Loucy (cell line): Measurements from ENCODE around the gene CEP43.

Source experiments
- H2AFZ ChIP-seq: fragments of 200-600 bp; sonication (generic); 2 replicates; pipeline ENCODE4 v1.6.0; 2016; ENCODE audit warnings: antibody characterized with exemption, mild to moderate bottlenecking, low read length, moderate library complexity
- H3F3A ChIP-seq: fragments of 200-600 bp; 2 replicates; pipeline ENCODE4 v1.6.0; 2016; ENCODE audit warnings: antibody characterized with exemption, low read depth, mild to moderate bottlenecking
- H3K27me3 ChIP-seq: fragments of 200-600 bp; sonication (generic); 2 replicates; pipeline ENCODE4 v1.6.1; 2014; ENCODE audit warnings: low read length, mild to moderate bottlenecking; ENCODE audit not compliant: insufficient read depth, poor library complexity, severe bottlenecking
- H3K36me3 ChIP-seq: fragments of 200-600 bp; sonication (generic); 2 replicates; pipeline ENCODE4 v1.6.1; 2016; ENCODE audit warnings: low read length; ENCODE audit not compliant: insufficient read depth
- H3K4me1 ChIP-seq: fragments of 200-600 bp; sonication (generic); 2 replicates; pipeline ENCODE4 v1.5.1; 2014; ENCODE audit warnings: low read length, mild to moderate bottlenecking; ENCODE audit not compliant: insufficient read depth, poor library complexity, severe bottlenecking
- H3K4me2 ChIP-seq: fragments of 200-600 bp; sonication (generic); 2 replicates; pipeline ENCODE4 v1.6.0; 2014; ENCODE audit warnings: antibody characterized with exemption, low read length, low read depth, mild to moderate bottlenecking; ENCODE audit not compliant: poor library complexity, severe bottlenecking
- H3K4me3 ChIP-seq: fragments of 200-600 bp; sonication (generic); 2 replicates; pipeline ENCODE4 v1.5.1; 2014; ENCODE audit warnings: low read length, mild to moderate bottlenecking, mixed read lengths; ENCODE audit not compliant: poor library complexity, severe bottlenecking
- H3K79me2 ChIP-seq: fragments of 200-600 bp; sonication (generic); 2 replicates; pipeline ENCODE4 v1.6.1; 2014; ENCODE audit warnings: low read length; ENCODE audit not compliant: insufficient read depth
- H3K9ac ChIP-seq: fragments of 200-600 bp; sonication (generic); 2 replicates; pipeline ENCODE4 v1.6.0; 2014; ENCODE audit warnings: mild to moderate bottlenecking, low read depth, low read length, moderate library complexity; ENCODE audit not compliant: poor library complexity, severe bottlenecking
- H3K9me2 ChIP-seq: fragments of 200-600 bp; sonication (generic); replicated peaks from 2 replicates; pipeline ENCODE4 v1.6.1; 2016; ENCODE audit warnings: low read depth, low read length, mixed read lengths
- H3K9me3 ChIP-seq: fragments of 200-600 bp; sonication (generic); 2 replicates; pipeline ENCODE4 v1.6.1; 2014; ENCODE audit warnings: mild to moderate bottlenecking, antibody characterized with exemption, low read length, low read depth; ENCODE audit not compliant: insufficient read depth
- H4K20me1 ChIP-seq: fragments of 200-600 bp; sonication (generic); 2 replicates; pipeline ENCODE4 v1.6.0; 2014; ENCODE audit warnings: antibody characterized with exemption, low read length, mild to moderate bottlenecking; ENCODE audit not compliant: insufficient read depth, poor library complexity, severe bottlenecking
- CTCF ChIP-seq: fragments of 200-600 bp; sonication (generic); conservative IDR thresholded peaks from 2 replicates; pipeline ENCODE4 v1.5.1; 2014; ENCODE audit warnings: mild to moderate bottlenecking, antibody characterized with exemption, low read length
- EZH2phosphoT487 ChIP-seq: fragments of 200-600 bp; IDR thresholded peaks from 2 replicates; pipeline ENCODE4 v1.6.1; 2018; ENCODE audit warnings: antibody characterized with exemption, mild to moderate bottlenecking, moderate library complexity, borderline replicate concordance

The CEP43 gene

GRCh38 chr6:166957805-166958076 lies 41.5 kb upstream of the CEP43 start:
- Histone ChIP-seq H3K4me3 (peak overlapping the region; percentile 87), H3K9ac (no peak overlapping the region), H3K79me2 (peaks cover 8% of the 10 kb centered on the region; the same call in 1 of the 2 replicates), H2AFZ (no peak overlapping the region), H3K4me2 (peak overlapping the region; percentile 91), H3K36me3 (no peaks in the 10 kb centered on the region), H3K9me3 (no peaks in the 10 kb centered on the region), H3K27me3 (no peaks in the 10 kb centered on the region), H4K20me1 (no peaks in the 10 kb centered on the region), H3F3A (peaks cover 4% of the 10 kb centered on the region; the same call in 1 of the 2 replicates), H3K9me2 (no peaks in the 10 kb centered on the region), H3K4me1 (peaks cover 48% of the 10 kb centered on the region)
- TF ChIP-seq EZH2phosphoT487 (no peak), CTCF (no peak)

- Histone ChIP-seq H3K27me3 (no peaks in the 10 kb centered on the region), H2AFZ (peak overlapping the region; percentile 47; the same call in 1 of the 2 replicates), H3K4me1 (peaks cover 42% of the 10 kb centered on the region), H3K4me2 (peak overlapping the region; percentile 72), H3K79me2 (peaks cover 8% of the 10 kb centered on the region; the same call in 1 of the 2 replicates), H3K36me3 (no peaks in the 10 kb centered on the region), H3K4me3 (peak overlapping the region; percentile 58), H4K20me1 (no peaks in the 10 kb centered on the region), H3F3A (peaks cover 4% of the 10 kb centered on the region; the same call in 1 of the 2 replicates), H3K9me2 (no peaks in the 10 kb centered on the region), H3K9me3 (no peaks in the 10 kb centered on the region), H3K9ac (peak overlapping the region; percentile 44)
- TF ChIP-seq EZH2phosphoT487 (no peak), CTCF (no peak)
Measured at GRCh38 chr6:166958926-166959861, 40.0 kb upstream of the CEP43 start.

GRCh38 chr6:166959911-166960608 lies 39.1 kb upstream of the CEP43 start:
- Histone ChIP-seq H2AFZ (no peak overlapping the region), H3K36me3 (no peaks in the 10 kb centered on the region), H3K4me1 (peaks cover 40% of the 10 kb centered on the region), H4K20me1 (no peaks in the 10 kb centered on the region), H3F3A (peaks cover 4% of the 10 kb centered on the region; the same call in 1 of the 2 replicates), H3K9me2 (no peaks in the 10 kb centered on the region), H3K4me2 (peak overlapping the region; percentile 72), H3K9me3 (no peaks in the 10 kb centered on the region), H3K9ac (peak overlapping the region; percentile 44), H3K27me3 (no peaks in the 10 kb centered on the region), H3K4me3 (no peak overlapping the region), H3K79me2 (peaks cover 8% of the 10 kb centered on the region; the same call in 1 of the 2 replicates)
- TF ChIP-seq CTCF (no peak), EZH2phosphoT487 (no peak)
